ENCODE data around the gene MPPED2.

Gene MPPED2

GRCh38 chr11:30387891-30388861, 198.0 kb downstream of the MPPED2 start:
- TF ChIP-seq EP300 (IDR thresholded peaks at IDR 0.05; ENCODE audit: borderline replicate concordance), result no peak
- TF ChIP-seq TEAD4 (IDR thresholded peaks at IDR 0.05), result no peak
- no peak for TF ChIP-seq YY1 (IDR thresholded peaks at IDR 0.05; ENCODE audit: low read depth)
- no peak for TF ChIP-seq TAF1 (IDR thresholded peaks at IDR 0.05; ENCODE audit: low read depth)
- no peak for TF ChIP-seq EGR1 (IDR thresholded peaks at IDR 0.05)
- TF ChIP-seq TCF12 (IDR thresholded peaks at IDR 0.05; ENCODE audit: low read depth), result no peak
- no peak for TF ChIP-seq RAD21 (IDR thresholded peaks at IDR 0.05; ENCODE audit: low read depth)
- TF ChIP-seq FOXM1 (IDR thresholded peaks at IDR 0.05; ENCODE audit: borderline replicate concordance, low read depth), result no peak
- no peak for TF ChIP-seq REST (IDR thresholded peaks at IDR 0.05; ENCODE audit: low read depth)
- TF ChIP-seq CREB1 (IDR thresholded peaks at IDR 0.05; ENCODE audit: low read depth), result no peak
- no peak for TF ChIP-seq CEBPB (IDR thresholded peaks at IDR 0.05)
- TF ChIP-seq ZBTB7A (IDR thresholded peaks at IDR 0.05; ENCODE audit: low read depth), result no peak

- TF ChIP-seq NFIC (IDR thresholded peaks at IDR 0.05) (no peak), EGR1 (IDR thresholded peaks at IDR 0.05) (no peak), REST (IDR thresholded peaks at IDR 0.05; ENCODE audit: low read depth) (no peak), EP300 (IDR thresholded peaks at IDR 0.05; ENCODE audit: borderline replicate concordance) (no peak)
Measured at GRCh38 chr11:30381879-30382278, 204.3 kb downstream of the MPPED2 start.

GRCh38 chr11:30380846-30381245, 205.3 kb downstream of the MPPED2 start:
- TF ChIP-seq CEBPB (IDR thresholded peaks at IDR 0.05), result no peak
- TF ChIP-seq EGR1 (IDR thresholded peaks at IDR 0.05), result no peak
- TF ChIP-seq TCF12 (IDR thresholded peaks at IDR 0.05; ENCODE audit: low read depth), result no peak
- TF ChIP-seq TEAD4 (IDR thresholded peaks at IDR 0.05), result no peak

- TF ChIP-seq MAX (IDR thresholded peaks at IDR 0.05) (no peak), EGR1 (IDR thresholded peaks at IDR 0.05) (no peak), NFIC (IDR thresholded peaks at IDR 0.05) (no peak), FOXM1 (IDR thresholded peaks at IDR 0.05; ENCODE audit: borderline replicate concordance, low read depth) (no peak)
Measured at GRCh38 chr11:30377347-30377746, 208.8 kb downstream of the MPPED2 start.

- no peak for TF ChIP-seq RAD21 (IDR thresholded peaks at IDR 0.05; ENCODE audit: low read depth)
Measured at GRCh38 chr11:30370164-30370563, 216.0 kb downstream of the MPPED2 start.

GRCh38 chr11:30368394-30368793, 217.8 kb downstream of the MPPED2 start:
- no peak for TF ChIP-seq ZBTB7A (IDR thresholded peaks at IDR 0.05; ENCODE audit: low read depth)
- TF ChIP-seq TEAD4 (IDR thresholded peaks at IDR 0.05), result no peak

GRCh38 chr11:30365793-30366517, 220.2 kb downstream of the MPPED2 start:
- TF ChIP-seq RAD21 (IDR thresholded peaks at IDR 0.05; ENCODE audit: low read depth) (no peak), USF1 (IDR thresholded peaks at IDR 0.05) (no peak), TCF12 (IDR thresholded peaks at IDR 0.05; ENCODE audit: low read depth) (no peak)

Data from Ishikawa (cell line).